Measurements from ENCODE around the gene LRRC10B. TPM values are rescaled to one million over a fixed set of nuclear protein-coding genes. Genes with fewer than 3 reads are reported as not detected.

The LRRC10B gene
- total RNA-seq, 1 experiment from 2014 or later: 0.39 TPM

- Histone ChIP-seq H2BK12ac (ENCODE audit: insufficient read length, low read depth, low read length) (no peak overlapping the region), H2BK120ac (ENCODE audit: low read depth, low read length, poor library complexity, severe bottlenecking) (no peak overlapping the region), H4K8ac (replicated peaks; ENCODE audit: insufficient read length, low read depth, low read length) (no peak overlapping the region), H2AK5ac (ENCODE audit: insufficient read length, low read length) (no peak overlapping the region), H3K14ac (ENCODE audit: insufficient read depth, low read length) (no peak overlapping the region), H3K4me2 (ENCODE audit: insufficient read depth, insufficient read length, low read length) (no peak overlapping the region), H4K20me1 (ENCODE audit: control insufficient read depth, insufficient read depth, insufficient read length) (no peaks in the 10 kb centered on the region), H4K91ac (ENCODE audit: insufficient read length, low read depth, low read length) (no peak overlapping the region), H3K27ac (ENCODE audit: insufficient read length, low read depth, low read length) (no peak overlapping the region), H3K18ac (ENCODE audit: insufficient read length, low read depth, low read length) (no peak overlapping the region), H3K79me2 (ENCODE audit: insufficient read depth, low read length) (no peaks in the 10 kb centered on the region), H3K9me3 (ENCODE audit: control insufficient read depth, low read depth, low read length) (no peaks in the 10 kb centered on the region), H3K23ac (ENCODE audit: insufficient read length, low read depth, low read length) (no peak overlapping the region), H3K79me1 (ENCODE audit: insufficient read depth, low read depth, low read length, poor library complexity, severe bottlenecking) (no peaks in the 10 kb centered on the region), H3T11ph (ENCODE audit: low read length) (no peak overlapping the region), H3K9ac (ENCODE audit: extremely low read depth, insufficient read length, low read length) (no peak overlapping the region), H2BK5ac (ENCODE audit: insufficient read length, low read length) (no peak overlapping the region), H2AFZ (ENCODE audit: low read length) (no peak overlapping the region), H2BK20ac (ENCODE audit: low read depth, low read length, poor library complexity, severe bottlenecking) (no peak overlapping the region), H3K23me2 (ENCODE audit: insufficient read length, low read depth, low read length, poor library complexity, severe bottlenecking) (peaks cover 6% of the 10 kb centered on the region), H4K5ac (ENCODE audit: insufficient read length, low read depth, low read length) (no peak overlapping the region), H3K27me3 (ENCODE audit: insufficient read depth, low read length) (no peaks in the 10 kb centered on the region), H2BK15ac (ENCODE audit: low read depth, low read length) (no peak overlapping the region), H3K56ac (ENCODE audit: insufficient read length, low read depth, low read length) (no peak overlapping the region), H3K4ac (ENCODE audit: low read depth, low read length) (no peak overlapping the region), H3K4me1 (ENCODE audit: insufficient read depth, low read length) (peaks cover 13% of the 10 kb centered on the region)
- DNase-seq: no peak
- TF ChIP-seq CTCF (conservative IDR thresholded peaks at IDR 0.05): no peak
- WGBS (ENCODE audit: extremely low coverage, insufficient read length, low lambda C conversion rate): no CpG with 5 or more reads among the region's 23 CpGs
- Mint-ChIP-seq H3K27me3 (ENCODE audit: low read depth) (peaks cover 7% of the 10 kb centered on the region; the same call in 1 of the 2 replicates), H3K27ac (no peak overlapping the region), H3K36me3 (ENCODE audit: insufficient read depth in 1 of 3, low read depth in 3 of 3) (peaks cover 0 to 6% (median 0%) of the 10 kb centered on the region in 3 experiments; a peak in 1 of 7 replicates), H3K4me1 (peaks cover 26 to 42% of the 10 kb centered on the region in 2 experiments), H3K9me3 (no peaks in the 10 kb centered on the region), H3K4me3 (no peak overlapping the region; a peak in 1 of 5 replicates)
Measured at GRCh38 chr11:61518032-61518795, 9.7 kb downstream of the LRRC10B start.
